A549 treated with ZK216348 at 1 μM for 4 hours (cell line): Measurements from ENCODE around the gene TBC1D25. TPM values are rescaled to one million over a fixed set of nuclear protein-coding genes. Genes with fewer than 3 reads are reported as not detected.

Source experiments
- total RNA-seq: library from RNA; stranded (reverse); fragments of 200-300 nt; extraction: Qiagen RNA extraction; gene quantifications from 5 replicates; pipeline ENCODE4 v1.2.3, GENCODE V29; 2022; ENCODE audit warnings: low read depth

TBC1D25 gene
- 9.4 to 13.6 TPM (median 12.3 TPM) in 5 replicates for total RNA-seq

GRCh38 chrX:48539345-48540027, at the start of gene TBC1D25:
Gene TBC1D25 (plus strand): TSS chrX:48539714. CDS start chrX:48539798, 84 bp downstream.

GRCh38 chrX:48508400-48509244, 30.9 kb upstream of the TBC1D25 start, which contains the start of gene PORCN:
Gene PORCN (plus strand): TSS chrX:48508992. CDS start chrX:48509821, 829 bp downstream.

GRCh38 chrX:48521353-48522243, 17.9 kb upstream of the TBC1D25 start, which contains the start of gene EBP:
Gene EBP (plus strand): TSS chrX:48521808. CDS start chrX:48523772, 1,964 bp downstream.

GRCh38 chrX:48574270-48575266, 35.1 kb downstream of the TBC1D25 start, which contains the start of gene RBM3:
Gene RBM3 (plus strand): TSS chrX:48574484. CDS start chrX:48575181, 697 bp downstream.

GRCh38 chrX:48597353-48598264, 58.1 kb downstream of the TBC1D25 start, which contains the start of gene WDR13:
Gene WDR13 (plus strand): TSS chrX:48597492. CDS start chrX:48597997, 505 bp downstream.

Other genes with a start within 250 kb of the TBC1D25 start
- not detected in 5 replicates for gene SSX3, start 183.0 kb upstream of the TBC1D25 start, total RNA-seq
- not detected in 5 replicates for gene SSX4, start 156.2 kb upstream of the TBC1D25 start, total RNA-seq
- not detected in 5 replicates for gene SSX4B, start 127.8 kb upstream of the TBC1D25 start, total RNA-seq
- gene SLC38A5, start 69.5 kb upstream of the TBC1D25 start, total RNA-seq = 0.32 to 0.38 TPM (median 0.35 TPM) in 3 of 5 replicates, not detected in the others
- gene FTSJ1, start 63.5 kb upstream of the TBC1D25 start, total RNA-seq = 64.7 to 76.3 TPM (median 69.2 TPM) in 5 replicates
- gene PORCN, start 30.7 kb upstream of the TBC1D25 start, total RNA-seq = 12.4 to 19.4 TPM (median 18.0 TPM) in 5 replicates
- gene EBP, start 17.9 kb upstream of the TBC1D25 start, total RNA-seq = 111 to 149 TPM (median 144 TPM) in 5 replicates
- gene RBM3, start 34.8 kb downstream of the TBC1D25 start, total RNA-seq = 327 to 627 TPM (median 354 TPM) in 5 replicates
- 56.8 to 92.4 TPM (median 73.5 TPM) in 5 replicates for gene WDR13, start 57.8 kb downstream of the TBC1D25 start, total RNA-seq
- 0.13 to 0.52 TPM (median 0.19 TPM) in 4 of 5 replicates, not detected in the other for gene WAS, start 144.1 kb downstream of the TBC1D25 start, total RNA-seq
- 17.4 to 24.2 TPM (median 23.1 TPM) in 5 replicates for gene SUV39H1, start 157.0 kb downstream of the TBC1D25 start, total RNA-seq
- not detected in 5 replicates for gene GLOD5, start 222.0 kb downstream of the TBC1D25 start, total RNA-seq
- gene GATA1, start 246.9 kb downstream of the TBC1D25 start, total RNA-seq = not detected in 5 replicates